Measurements from ENCODE around the gene SCMH1. TPM values are rescaled to one million over a fixed set of nuclear protein-coding genes. Genes with fewer than 3 reads are reported as not detected.

SCMH1 gene
- total and polyA plus RNA-seq, 2 donors (not counting 3 experiments of a cell fraction or from before 2014, with no cell fraction given): 39.9 to 40.7 TPM

DNA sequence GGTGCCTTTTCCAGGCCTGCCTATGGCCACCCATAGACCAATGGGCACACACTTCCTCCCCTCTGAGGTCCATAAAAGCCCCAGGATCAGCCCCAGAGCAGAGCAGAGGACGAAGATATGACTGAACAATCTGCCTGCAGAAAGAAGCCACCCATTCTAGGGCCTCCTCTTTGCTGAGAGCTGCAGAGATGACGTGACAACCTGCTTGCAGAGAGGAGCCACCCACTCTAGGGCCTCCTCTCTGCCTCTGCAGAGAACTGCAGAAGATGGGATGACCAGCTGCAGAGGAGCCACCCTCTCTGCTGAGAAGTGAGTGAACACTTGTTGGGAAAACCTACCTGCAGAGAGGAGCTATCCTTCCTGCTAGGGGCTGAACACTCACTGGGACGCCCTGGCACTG is 79.7 kb downstream of the SCMH1 start:
- H3K9me3 ChIP-seq (replicated peaks; ENCODE audit: control insufficient read depth, insufficient read depth, low read length): no peaks in the 10 kb centered on the region
- no peaks in the 10 kb centered on the region for H3K27me3 ChIP-seq (ENCODE audit: control insufficient read depth in 2 of 2, insufficient read depth in 2 of 2, low read length in 2 of 2)
- no peak overlapping the region for H3K27ac ChIP-seq (ENCODE audit: insufficient read depth, low read depth, low read length)
- DNase-seq (ENCODE audit: low read depth, low spot score): no peak
- no peak overlapping the region for H2AFZ ChIP-seq (ENCODE audit: low read depth, low read length)
- POLR2A ChIA-PET: no interaction called here
- FAIRE-seq: no peak
- BruUV-seq (replicated peaks): no TSS peak
- H3K4me2 ChIP-seq (ENCODE audit: insufficient read depth, low read length): no peak overlapping the region
- CTCF ChIA-PET: no interaction called here
- H3K9me1 ChIP-seq (replicated peaks; ENCODE audit: control insufficient read depth, extremely low read depth, insufficient read depth, low read length): no peaks in the 10 kb centered on the region
- no peak overlapping the region for H3K4me3 ChIP-seq (replicated peaks in 1 of 3; ENCODE audit: insufficient read depth in 1 of 3, low read depth in 1 of 3, low read length in 3 of 3)
- no peaks in the 10 kb centered on the region for H3K36me3 ChIP-seq (ENCODE audit: control insufficient read depth in 2 of 2, extremely low read depth in 1 of 2, insufficient read depth in 2 of 2, low read length in 2 of 2)
- TF ChIP-seq JUN (IDR thresholded peaks at IDR 0.05; ENCODE audit: borderline replicate concordance, insufficient read depth, insufficient read length, low read depth) (no peak), EZH2 (IDR thresholded peaks at IDR 0.05; ENCODE audit: borderline replicate concordance, low read depth, low read length, severe bottlenecking) (no peak), POLR2A (IDR thresholded peaks at IDR 0.05; ENCODE audit: low read depth, low read length) (no peak), POLR2AphosphoS5 (IDR thresholded peaks at IDR 0.05; ENCODE audit: insufficient read depth, low read depth, low read length) (no peak), MYC (IDR thresholded peaks at IDR 0.05; ENCODE audit: low read depth, low read length) (no peak), GATA2 (IDR thresholded peaks at IDR 0.05; ENCODE audit: insufficient read depth, insufficient read length, low read depth, low read length) (no peak), FOS (IDR thresholded peaks at IDR 0.05; ENCODE audit: borderline replicate concordance, insufficient read depth, low read length) (no peak)
- TF ChIP-seq, protein P1, sequence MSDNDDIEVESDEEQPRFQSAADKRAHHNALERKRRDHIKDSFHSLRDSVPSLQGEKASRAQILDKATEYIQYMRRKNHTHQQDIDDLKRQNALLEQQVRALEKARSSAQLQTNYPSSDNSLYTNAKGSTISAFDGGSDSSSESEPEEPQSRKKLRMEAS (IDR thresholded peaks at IDR 0.05; ENCODE audit: insufficient read depth, insufficient read length): no peak
- TF ChIP-seq, protein P2, sequence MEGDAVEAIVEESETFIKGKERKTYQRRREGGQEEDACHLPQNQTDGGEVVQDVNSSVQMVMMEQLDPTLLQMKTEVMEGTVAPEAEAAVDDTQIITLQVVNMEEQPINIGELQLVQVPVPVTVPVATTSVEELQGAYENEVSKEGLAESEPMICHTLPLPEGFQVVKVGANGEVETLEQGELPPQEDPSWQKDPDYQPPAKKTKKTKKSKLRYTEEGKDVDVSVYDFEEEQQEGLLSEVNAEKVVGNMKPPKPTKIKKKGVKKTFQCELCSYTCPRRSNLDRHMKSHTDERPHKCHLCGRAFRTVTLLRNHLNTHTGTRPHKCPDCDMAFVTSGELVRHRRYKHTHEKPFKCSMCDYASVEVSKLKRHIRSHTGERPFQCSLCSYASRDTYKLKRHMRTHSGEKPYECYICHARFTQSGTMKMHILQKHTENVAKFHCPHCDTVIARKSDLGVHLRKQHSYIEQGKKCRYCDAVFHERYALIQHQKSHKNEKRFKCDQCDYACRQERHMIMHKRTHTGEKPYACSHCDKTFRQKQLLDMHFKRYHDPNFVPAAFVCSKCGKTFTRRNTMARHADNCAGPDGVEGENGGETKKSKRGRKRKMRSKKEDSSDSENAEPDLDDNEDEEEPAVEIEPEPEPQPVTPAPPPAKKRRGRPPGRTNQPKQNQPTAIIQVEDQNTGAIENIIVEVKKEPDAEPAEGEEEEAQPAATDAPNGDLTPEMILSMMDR (IDR thresholded peaks at IDR 0.05; ENCODE audit: extremely low read depth in 1 of 2, insufficient read depth in 1 of 2, low read depth in 1 of 2, low read length in 2 of 2): no peak
- dilution Hi-C loops (cut with MboI; ENCODE audit: extremely low pct_ligation_motif_present, low sequenced_read_pairs): no loop called here
- H3K4me1 ChIP-seq (ENCODE audit: control insufficient read depth, extremely low read depth, insufficient read depth, low read length): no peaks in the 10 kb centered on the region
- no peaks in the 10 kb centered on the region for H4K20me1 ChIP-seq (replicated peaks; ENCODE audit: control insufficient read depth, extremely low read depth, insufficient read depth, low read length)
- no peak overlapping the region for H3K9ac ChIP-seq (replicated peaks; ENCODE audit: extremely low read depth, insufficient read depth, low read length)
- H3K79me2 ChIP-seq (ENCODE audit: control insufficient read depth, insufficient read depth, low read length): no peaks in the 10 kb centered on the region
- intact Hi-C loops (cut with micrococcal nuclease): no loop called here

Data from endothelial cell of umbilical vein (primary cell).